RWPE1 (cell line): ENCODE data around the gene COPZ2.
"Not testable (repeated sequence)": the region's sequence is repeated elsewhere in the genome, so short reads cannot be mapped to it uniquely, and the experiment has no call there.

Experiments
- CTCF ChIA-PET: fragments of 350-600 bp; sonication (Branson Sonifier 250); formaldehyde crosslinking; extraction: SDS; loops from one replicate; lab custom pipeline; 2021; lab: Yijun Ruan, JAX
- POLR2A ChIA-PET: fragments of 400-600 bp; formaldehyde crosslinking; extraction: SDS; loops from one replicate; lab custom pipeline; 2020; ENCODE audit warnings: antibody characterized with exemption; ENCODE audit not compliant: low non-redundant PET; lab: Yijun Ruan, JAX
- DNase-seq: peaks from one replicate; pipeline ENCODE4 v3.0.0; 2012; ENCODE audit warnings: low spot score
- H3K27ac ChIP-seq: fragments of 450-650 bp; 2 replicates; pipeline ENCODE4 v1.5.1; 2017
- TF ChIP-seq, protein P1 (sequence below): fragments of 450-650 bp; conservative IDR thresholded peaks from 2 replicates; pipeline ENCODE4 v1.5.1; 2017; ENCODE audit warnings: low read depth, mild to moderate bottlenecking

The COPZ2 gene

GRCh38 chr17:48037838-48038323 is 284 bp upstream of the COPZ2 start:
- POLR2A ChIA-PET, result no interaction called here
- no peak for DNase-seq
- H3K27ac ChIP-seq, result peak overlapping the region; percentile 77
- CTCF ChIA-PET, result no interaction called here
- TF ChIP-seq, protein P1, sequence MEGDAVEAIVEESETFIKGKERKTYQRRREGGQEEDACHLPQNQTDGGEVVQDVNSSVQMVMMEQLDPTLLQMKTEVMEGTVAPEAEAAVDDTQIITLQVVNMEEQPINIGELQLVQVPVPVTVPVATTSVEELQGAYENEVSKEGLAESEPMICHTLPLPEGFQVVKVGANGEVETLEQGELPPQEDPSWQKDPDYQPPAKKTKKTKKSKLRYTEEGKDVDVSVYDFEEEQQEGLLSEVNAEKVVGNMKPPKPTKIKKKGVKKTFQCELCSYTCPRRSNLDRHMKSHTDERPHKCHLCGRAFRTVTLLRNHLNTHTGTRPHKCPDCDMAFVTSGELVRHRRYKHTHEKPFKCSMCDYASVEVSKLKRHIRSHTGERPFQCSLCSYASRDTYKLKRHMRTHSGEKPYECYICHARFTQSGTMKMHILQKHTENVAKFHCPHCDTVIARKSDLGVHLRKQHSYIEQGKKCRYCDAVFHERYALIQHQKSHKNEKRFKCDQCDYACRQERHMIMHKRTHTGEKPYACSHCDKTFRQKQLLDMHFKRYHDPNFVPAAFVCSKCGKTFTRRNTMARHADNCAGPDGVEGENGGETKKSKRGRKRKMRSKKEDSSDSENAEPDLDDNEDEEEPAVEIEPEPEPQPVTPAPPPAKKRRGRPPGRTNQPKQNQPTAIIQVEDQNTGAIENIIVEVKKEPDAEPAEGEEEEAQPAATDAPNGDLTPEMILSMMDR, result no peak

DNA sequence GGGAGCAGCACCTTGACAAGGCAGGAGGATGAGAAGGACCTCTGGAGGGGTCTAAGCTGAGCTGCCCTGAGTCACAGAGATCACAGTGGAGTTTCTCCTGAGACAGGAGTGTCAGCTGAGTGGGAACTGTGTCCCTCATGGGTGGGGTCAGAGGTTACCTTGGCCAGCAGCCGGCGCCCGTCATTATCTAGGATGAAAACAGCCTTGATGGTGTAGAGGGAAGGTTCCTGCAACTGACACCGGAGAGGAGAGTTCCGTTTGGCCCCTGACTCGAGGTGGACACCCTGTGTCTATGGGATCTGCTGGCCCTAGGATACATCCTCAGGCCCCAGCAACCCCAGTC is 933 bp downstream of the COPZ2 start:
- no peak for DNase-seq
- TF ChIP-seq, protein P1, result no peak
- POLR2A ChIA-PET, result interaction anchor here (0.6 kb wide), 1 partner anchor 12 kb away, joined by 3 read pairs; no protein-coding TSS in a partner anchor
- H3K27ac ChIP-seq, result peak overlapping the region; percentile 77
- CTCF ChIA-PET, result interaction anchor here (0.6 to 1.1 kb wide), 4 partner anchors 10 to 95 kb away, joined by 3 to 4 read pairs (median 3); partner anchors contain the start of gene PNPO

GRCh38 chr17:48034734-48035133 is 2.9 kb downstream of the COPZ2 start:
- not testable (repeated sequence) for H3K27ac ChIP-seq, DNase-seq
- ChIA-PET POLR2A (interaction anchor here (1.2 kb wide), 1 partner anchor 14 kb away, joined by 5 read pairs; the partner anchor contains the start of gene NFE2L1), CTCF (interaction anchor here (0.6 kb wide), 1 partner anchor 99 kb away, joined by 3 read pairs; no protein-coding TSS in a partner anchor)

- CTCF ChIA-PET, result interaction anchor here (1.1 kb wide), 1 partner anchor 13 kb away, joined by 4 read pairs; no protein-coding TSS in a partner anchor
- peak overlapping the region; percentile 98 for H3K27ac ChIP-seq
- DNase-seq, result no peak
- POLR2A ChIA-PET, result no interaction called here
- TF ChIP-seq, protein P1, result no peak
Measured at GRCh38 chr17:48031966-48032365, 5.6 kb downstream of the COPZ2 start.

DNA sequence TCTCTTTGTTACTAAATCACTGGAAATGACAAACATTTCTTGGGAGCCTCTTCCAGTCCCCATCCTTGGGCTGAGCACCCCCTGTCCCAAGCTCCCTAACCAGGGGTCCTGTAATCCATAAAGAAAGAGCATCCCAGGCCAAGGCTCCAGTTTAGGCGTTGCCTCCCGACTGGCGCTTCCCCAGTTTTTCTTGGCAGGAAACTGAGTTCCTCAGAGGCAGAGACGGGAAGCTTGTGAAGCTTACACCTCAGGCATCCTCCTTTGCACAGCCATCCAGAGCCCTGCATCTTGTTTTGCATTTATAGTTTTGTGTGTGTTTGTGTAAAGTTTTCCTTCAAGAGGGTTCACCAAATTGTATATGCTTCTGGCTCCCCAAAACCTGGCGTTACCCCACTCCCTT is 7.1 kb downstream of the COPZ2 start:
- peak overlapping the region; percentile 98 for H3K27ac ChIP-seq
- TF ChIP-seq, protein P1, result no peak
- no peak for DNase-seq
- POLR2A ChIA-PET, result no interaction called here
- CTCF ChIA-PET, result interaction anchor here (0.6 to 1.1 kb wide), 3 partner anchors 12 to 588 kb away, joined by 3 to 7 read pairs (median 4); no protein-coding TSS in a partner anchor

- POLR2A ChIA-PET, result no interaction called here
- DNase-seq, result no peak
- peak overlapping the region; percentile 98 for H3K27ac ChIP-seq
- CTCF ChIA-PET, result no interaction called here
- TF ChIP-seq, protein P1, result no peak
Measured at GRCh38 chr17:48028736-48029135, 8.9 kb downstream of the COPZ2 start.

GRCh38 chr17:48027322-48027981 is 10.1 kb downstream of the COPZ2 start:
- CTCF ChIA-PET, result interaction anchor here (0.9 to 2.6 kb wide), 6 partner anchors 9 to 106 kb away, joined by 3 to 20 read pairs (median 4); partner anchors contain the start of gene NFE2L1
- no peak for DNase-seq
- peak overlapping the region; percentile 98 for H3K27ac ChIP-seq
- TF ChIP-seq, protein P1, result no peak
- POLR2A ChIA-PET, result interaction anchor here (1.5 kb wide), 1 partner anchor 21 kb away, joined by 7 read pairs; the partner anchor contains the start of gene NFE2L1
